Stimulated activated naive CD4-positive, alpha-beta T cell (primary cell): ENCODE measurements around the gene CDH23.

Source experiments
- DNase-seq, 6 experiments: peaks; one replicate each; lab custom pipeline; 2025; lab: John Stamatoyannopoulos, UW

Gene CDH23

GRCh38 chr10:71392791-71393781, 3.6 kb upstream of the CDH23 start:
- DNase-seq = no peak

GRCh38 chr10:71393841-71394475, 2.8 kb upstream of the CDH23 start:
- no peak for DNase-seq

GRCh38 chr10:71394926-71395562, 1.7 kb upstream of the CDH23 start:
- no peak for DNase-seq

GRCh38 chr10:71395621-71396020, 1.1 kb upstream of the CDH23 start:
- no peak for DNase-seq

GRCh38 chr10:71396084-71396710, 523 bp upstream of the CDH23 start:
- DNase-seq = peak in 3 of 6 experiments; percentile 10 to 37 (median 37)

- no peak for DNase-seq
Observed at GRCh38 chr10:71397296-71398212, 834 bp downstream of the CDH23 start.

- no peak for DNase-seq
Observed at GRCh38 chr10:71398976-71399375, 2.3 kb downstream of the CDH23 start.

- no peak for DNase-seq
Observed at GRCh38 chr10:71399946-71400345, 3.2 kb downstream of the CDH23 start.

GRCh38 chr10:71401056-71401455, 4.3 kb downstream of the CDH23 start:
- DNase-seq = no peak

- DNase-seq = no peak
Observed at GRCh38 chr10:71402005-71402404, 5.3 kb downstream of the CDH23 start.

- no peak for DNase-seq
Observed at GRCh38 chr10:71404503-71405295, 8.0 kb downstream of the CDH23 start.

GRCh38 chr10:71406878-71407277, 10.2 kb downstream of the CDH23 start:
- DNase-seq = no peak

GRCh38 chr10:71408436-71409225, 11.9 kb downstream of the CDH23 start:
- DNase-seq = no peak

GRCh38 chr10:71409516-71410104, 12.9 kb downstream of the CDH23 start:
- no peak for DNase-seq

GRCh38 chr10:71413581-71413980, 16.9 kb downstream of the CDH23 start:
- no peak for DNase-seq

GRCh38 chr10:71414359-71414758, 17.6 kb downstream of the CDH23 start:
- DNase-seq = no peak

GRCh38 chr10:71419002-71419540, 22.4 kb downstream of the CDH23 start:
- no peak for DNase-seq

- no peak for DNase-seq
Observed at GRCh38 chr10:71419750-71420149, 23.0 kb downstream of the CDH23 start.

GRCh38 chr10:71421075-71421434, 24.3 kb downstream of the CDH23 start:
- no peak for DNase-seq
